ENCODE results near the gene ROR1. TPM values are rescaled to one million over a fixed set of nuclear protein-coding genes. Genes with fewer than 3 reads are reported as not detected.
"Not testable (repeated sequence)": the region's sequence is repeated elsewhere in the genome, so short reads cannot be mapped to it uniquely, and the experiment has no call there.

Gene ROR1
- polyA plus RNA-seq, 6 donors from 2014 or later = 0.36 to 6.2 (median 1.3) TPM

- not testable (repeated sequence) for DNase-seq; H3K36me3 Mint-ChIP-seq; H3K4me1 Mint-ChIP-seq; ATAC-seq (ENCODE audit: low read depth in 2 of 2); H3K27me3 Mint-ChIP-seq; H3K9me3 Mint-ChIP-seq; H3K4me3 Mint-ChIP-seq
- H3K27ac Mint-ChIP-seq = peak overlapping the region in 1 of 6 donors; percentile 54
These were observed 330.8 kb downstream of the ROR1 start for GRCh38 chr1:64104585-64104984.

DNA sequence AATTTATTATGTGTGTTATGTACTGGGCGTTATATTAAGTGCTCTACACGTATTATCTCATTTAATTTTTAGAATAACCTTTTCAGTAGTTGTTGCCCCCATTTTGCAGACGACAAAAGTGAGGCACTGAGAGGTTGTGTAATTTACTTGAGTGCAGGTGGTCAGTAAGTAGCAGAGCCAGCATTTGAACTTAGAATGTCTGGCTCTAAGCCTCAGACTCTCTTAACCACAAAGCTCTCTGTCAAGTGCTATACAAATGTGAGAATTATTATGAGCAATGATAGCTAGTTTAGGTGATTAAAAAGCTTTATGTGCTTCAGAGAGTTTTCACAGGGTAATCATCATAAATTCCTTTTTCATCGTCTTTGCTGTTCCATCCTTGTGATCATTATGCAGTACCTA lies 333.3 kb downstream of the ROR1 start:
- H3K36me3 Mint-ChIP-seq = no peaks in the 10 kb centered on the region
- no peaks in the 10 kb centered on the region for H3K9me3 Mint-ChIP-seq
- H3K27ac Mint-ChIP-seq = no peak overlapping the region
- ATAC-seq (ENCODE audit: low read depth in 2 of 2) (no peak), DNase-seq (no peak)
- no peaks in the 10 kb centered on the region for H3K4me1 Mint-ChIP-seq
- no peak overlapping the region for H3K4me3 Mint-ChIP-seq
- H3K27me3 Mint-ChIP-seq = peaks cover 0 to 7% (median 0%) of the 10 kb centered on the region in 3 donors

DNA sequence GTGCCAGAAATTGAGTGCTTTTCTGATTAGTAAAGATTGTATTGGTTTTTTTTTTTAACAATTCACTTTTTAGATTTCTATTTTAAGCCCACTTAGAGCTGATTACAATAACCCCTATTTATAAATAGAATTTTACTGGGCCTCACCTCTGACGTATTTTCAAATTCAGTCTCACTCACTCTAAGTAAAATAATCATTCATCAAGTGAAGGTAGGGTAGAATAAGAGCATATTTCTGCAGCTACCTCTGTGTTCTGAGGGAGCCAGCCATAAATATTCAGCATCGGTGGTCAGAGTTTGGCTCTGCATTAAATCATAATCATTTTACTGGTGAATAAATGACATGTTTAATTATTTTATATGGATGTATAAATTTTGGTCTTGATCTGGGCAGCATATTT lies 333.8 kb downstream of the ROR1 start:
- Mint-ChIP-seq H3K27ac (peak overlapping the region in 1 of 6 donors; percentile 4), H3K36me3 (no peaks in the 10 kb centered on the region), H3K9me3 (no peaks in the 10 kb centered on the region), H3K27me3 (peaks cover 0 to 7% (median 0%) of the 10 kb centered on the region in 3 donors), H3K4me3 (no peak overlapping the region), H3K4me1 (no peaks in the 10 kb centered on the region)
- DNase-seq (no peak), ATAC-seq (ENCODE audit: low read depth in 2 of 2) (no peak)

DNA sequence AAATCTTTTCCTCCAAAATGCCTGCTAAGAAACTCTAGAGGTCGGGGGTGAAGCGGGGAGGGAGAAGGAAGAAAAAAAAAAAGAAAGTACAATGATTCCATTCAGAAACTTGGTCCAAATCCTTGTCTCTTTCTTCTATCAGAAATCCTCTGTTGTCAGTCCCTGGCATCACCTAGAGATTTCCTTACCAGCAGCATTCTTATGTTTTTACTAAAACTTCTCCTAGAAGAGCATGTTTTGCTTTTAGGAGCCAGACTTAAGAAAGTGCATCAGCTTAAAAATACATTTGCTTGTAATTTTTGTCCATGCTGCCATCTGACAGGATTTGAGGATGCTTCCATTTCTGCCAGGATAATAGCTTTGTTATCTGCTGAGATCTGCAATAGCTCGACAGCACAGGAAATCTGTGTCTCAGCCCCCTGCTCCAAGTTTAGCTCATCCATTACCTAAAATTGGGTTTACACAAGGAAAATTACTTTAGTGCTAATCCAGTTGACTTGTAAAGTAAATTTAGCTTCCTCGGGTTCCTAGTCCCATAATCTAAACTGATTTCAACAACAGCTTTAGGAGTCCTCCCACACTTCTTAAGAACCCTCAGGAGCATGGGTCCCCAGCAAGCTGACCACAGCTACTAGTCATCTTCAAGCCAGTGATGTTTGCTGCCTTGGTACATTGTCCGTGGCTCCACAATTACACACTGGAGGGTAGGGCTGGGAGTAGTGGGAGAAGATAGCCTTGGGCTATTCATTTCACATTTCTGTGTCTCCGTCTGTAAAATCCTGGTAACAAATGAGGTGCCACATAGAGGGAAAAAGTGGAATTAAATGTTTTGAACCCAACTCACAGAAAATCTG lies 337.3 kb downstream of the ROR1 start:
- no peaks in the 10 kb centered on the region for H3K9me3 Mint-ChIP-seq
- no peak overlapping the region for H3K27ac Mint-ChIP-seq
- ATAC-seq (ENCODE audit: low read depth in 2 of 2) (no peak), DNase-seq (no peak)
- no peaks in the 10 kb centered on the region for H3K4me1 Mint-ChIP-seq
- no peak overlapping the region for H3K4me3 Mint-ChIP-seq
- H3K36me3 Mint-ChIP-seq = no peaks in the 10 kb centered on the region
- H3K27me3 Mint-ChIP-seq = peaks cover 0 to 7% (median 6%) of the 10 kb centered on the region in 3 donors

DNA sequence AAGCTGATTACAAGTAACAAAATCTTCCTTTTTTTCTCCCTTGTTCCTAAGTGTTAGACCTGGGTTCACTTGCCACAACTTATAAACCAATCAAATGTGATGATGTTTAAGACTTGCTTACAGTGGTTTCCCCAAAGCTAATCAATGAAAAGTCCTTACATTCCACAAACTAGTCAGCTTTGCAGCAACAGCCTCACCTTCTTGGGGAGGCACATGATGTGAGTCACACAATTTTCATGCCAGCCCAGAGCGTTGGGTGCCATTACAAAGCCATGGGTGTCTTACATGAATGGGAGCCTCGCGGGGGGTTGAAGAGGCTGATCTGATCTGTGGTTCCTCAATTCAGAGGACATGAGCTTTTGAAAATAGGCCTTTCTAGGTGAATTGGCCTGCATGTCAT lies 338.0 kb downstream of the ROR1 start:
- H3K4me3 Mint-ChIP-seq = no peak overlapping the region
- peaks cover 0 to 6% (median under 1%) of the 10 kb centered on the region in 3 donors for H3K27me3 Mint-ChIP-seq
- H3K36me3 Mint-ChIP-seq = no peaks in the 10 kb centered on the region
- no peak overlapping the region for H3K27ac Mint-ChIP-seq
- no peaks in the 10 kb centered on the region for H3K4me1 Mint-ChIP-seq
- no peak for ATAC-seq (ENCODE audit: low read depth in 2 of 2)
- no peak for DNase-seq
- no peaks in the 10 kb centered on the region for H3K9me3 Mint-ChIP-seq

GRCh38 chr1:64112281-64112680 lies 338.5 kb downstream of the ROR1 start:
- Mint-ChIP-seq H3K36me3 (no peaks in the 10 kb centered on the region), H3K4me3 (no peak overlapping the region), H3K9me3 (no peaks in the 10 kb centered on the region), H3K27ac (no peak overlapping the region), H3K4me1 (no peaks in the 10 kb centered on the region), H3K27me3 (peaks cover 0 to 6% (median 0%) of the 10 kb centered on the region in 3 donors)
- DNase-seq (no peak), ATAC-seq (ENCODE audit: low read depth in 2 of 2) (no peak)

DNA sequence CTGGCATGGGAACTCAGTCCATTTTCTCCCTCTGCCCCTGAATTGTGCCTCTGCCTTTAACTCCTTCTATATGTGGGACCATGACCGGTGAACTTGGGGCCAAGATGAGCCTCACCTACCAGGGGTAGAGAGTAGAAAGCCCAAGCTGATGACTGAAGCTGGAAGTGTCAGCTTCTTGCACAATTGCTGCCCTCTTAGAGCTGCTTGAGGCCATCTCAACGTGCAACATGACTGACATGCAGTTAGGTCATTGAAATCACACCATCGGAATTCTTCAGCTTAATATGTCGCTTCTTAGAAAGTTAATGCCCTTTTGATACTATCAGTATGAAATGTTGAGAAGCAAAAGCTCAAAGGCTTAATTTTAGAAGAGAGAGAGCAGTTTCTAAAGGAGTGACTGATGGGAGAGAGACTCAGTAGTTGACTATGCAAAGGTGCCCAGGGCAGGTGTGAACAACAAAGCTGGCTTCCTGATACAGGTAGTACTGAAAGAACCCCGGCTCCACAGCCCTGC lies 340.3 kb downstream of the ROR1 start:
- H3K27ac Mint-ChIP-seq = peak overlapping the region in 1 of 6 donors; percentile 4
- H3K27me3 Mint-ChIP-seq = peaks cover 0 to 6% (median 0%) of the 10 kb centered on the region in 3 donors
- H3K4me3 Mint-ChIP-seq = no peak overlapping the region
- no peaks in the 10 kb centered on the region for H3K36me3 Mint-ChIP-seq
- no peaks in the 10 kb centered on the region for H3K9me3 Mint-ChIP-seq
- ATAC-seq (ENCODE audit: low read depth in 2 of 2) = no peak
- no peak for DNase-seq
- no peaks in the 10 kb centered on the region for H3K4me1 Mint-ChIP-seq

- Mint-ChIP-seq H3K9me3 (no peaks in the 10 kb centered on the region), H3K4me1 (no peaks in the 10 kb centered on the region), H3K36me3 (no peaks in the 10 kb centered on the region), H3K4me3 (no peak overlapping the region), H3K27ac (no peak overlapping the region), H3K27me3 (peaks cover 0 to 6% (median 0%) of the 10 kb centered on the region in 3 donors)
- ATAC-seq (ENCODE audit: low read depth in 2 of 2) = no peak
- no peak for DNase-seq
These were observed 342.7 kb downstream of the ROR1 start for GRCh38 chr1:64116537-64116936.

DNA sequence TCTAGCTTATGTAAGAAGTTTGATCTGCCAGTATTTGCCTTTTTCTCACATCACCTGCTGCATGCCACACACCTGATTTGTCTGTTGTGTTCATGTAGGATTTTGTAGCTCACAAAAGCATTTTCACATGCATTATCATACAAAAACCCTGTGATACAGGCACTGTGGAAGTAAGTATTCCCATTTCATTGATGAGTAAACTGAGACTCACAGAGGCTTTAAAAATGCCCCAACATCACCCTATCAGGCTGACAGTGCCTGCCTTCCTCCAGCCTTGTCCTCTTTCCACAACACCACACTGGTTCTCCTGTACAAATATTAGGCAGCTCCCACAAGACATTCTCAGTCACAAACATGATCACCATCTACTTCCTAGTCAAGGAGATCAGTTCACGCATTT lies 343.7 kb downstream of the ROR1 start:
- H3K9me3 Mint-ChIP-seq = no peaks in the 10 kb centered on the region
- no peaks in the 10 kb centered on the region for H3K4me1 Mint-ChIP-seq
- H3K36me3 Mint-ChIP-seq = no peaks in the 10 kb centered on the region
- H3K4me3 Mint-ChIP-seq = no peak overlapping the region
- ATAC-seq (ENCODE audit: low read depth in 2 of 2) (no peak), DNase-seq (no peak)
- peaks cover 0 to 6% (median 0%) of the 10 kb centered on the region in 3 donors for H3K27me3 Mint-ChIP-seq
- H3K27ac Mint-ChIP-seq = no peak overlapping the region

DNA sequence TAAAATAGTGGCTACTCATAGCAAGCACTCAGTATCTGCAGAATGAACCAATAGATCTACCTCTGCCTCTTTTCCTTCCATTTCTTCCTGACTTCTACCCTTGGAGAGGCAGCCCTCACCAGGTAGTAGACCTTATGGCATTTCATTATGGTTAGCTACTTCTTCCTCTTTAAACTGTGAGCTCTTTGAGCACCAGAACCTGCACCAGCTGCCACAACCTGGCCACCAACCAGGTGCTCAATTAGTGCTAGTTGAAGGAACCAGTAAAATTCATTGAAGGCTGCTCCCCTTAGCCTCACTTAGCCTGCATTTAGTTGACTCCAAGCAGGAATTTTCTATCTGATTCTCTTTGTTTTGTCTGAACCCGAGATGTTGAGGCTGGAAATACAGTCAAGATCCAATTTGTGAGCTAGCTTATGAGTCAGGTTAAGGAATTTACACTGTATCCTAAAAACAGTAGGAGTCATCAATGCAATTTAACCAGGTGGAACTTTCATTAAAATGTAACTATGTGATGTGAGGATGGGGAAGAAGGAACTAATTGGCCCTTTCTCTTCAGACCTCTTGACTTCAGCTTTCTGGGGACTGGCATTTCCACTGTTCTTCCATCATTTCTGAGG lies 348.1 kb downstream of the ROR1 start:
- DNase-seq (no peak), ATAC-seq (ENCODE audit: low read depth in 2 of 2) (no peak)
- no peak overlapping the region for H3K27ac Mint-ChIP-seq
- H3K9me3 Mint-ChIP-seq = no peaks in the 10 kb centered on the region
- no peaks in the 10 kb centered on the region for H3K27me3 Mint-ChIP-seq
- no peaks in the 10 kb centered on the region for H3K4me1 Mint-ChIP-seq
- no peak overlapping the region for H3K4me3 Mint-ChIP-seq
- peaks cover 0 to 4% of the 10 kb centered on the region in 2 donors for H3K36me3 Mint-ChIP-seq

DNA sequence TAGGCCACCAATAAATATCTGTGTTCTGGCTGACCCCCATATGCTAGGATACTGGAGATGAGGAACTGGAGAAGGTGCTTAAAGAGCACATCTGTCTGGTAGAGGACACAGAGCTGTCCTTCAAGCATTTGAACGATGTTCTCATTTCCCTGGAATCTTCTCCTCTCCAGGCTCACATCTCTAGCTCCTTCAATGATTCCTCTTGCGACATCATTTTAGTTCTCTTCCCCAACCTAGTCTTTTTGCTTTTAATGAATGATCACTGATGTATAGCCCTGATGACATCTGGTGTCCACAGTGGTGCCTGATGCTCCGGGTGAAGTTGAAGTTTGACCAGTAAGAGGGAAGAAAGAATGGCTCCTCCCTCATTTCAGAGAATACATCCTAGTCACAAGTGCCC lies 348.8 kb downstream of the ROR1 start:
- Mint-ChIP-seq H3K4me3 (no peak overlapping the region), H3K27ac (no peak overlapping the region), H3K27me3 (no peaks in the 10 kb centered on the region), H3K9me3 (no peaks in the 10 kb centered on the region), H3K4me1 (no peaks in the 10 kb centered on the region), H3K36me3 (peaks cover 0 to 4% of the 10 kb centered on the region in 2 donors)
- DNase-seq (no peak), ATAC-seq (ENCODE audit: low read depth in 2 of 2) (no peak)

- H3K27me3 Mint-ChIP-seq = no peaks in the 10 kb centered on the region
- no peaks in the 10 kb centered on the region for H3K9me3 Mint-ChIP-seq
- H3K4me3 Mint-ChIP-seq = no peak overlapping the region
- H3K27ac Mint-ChIP-seq = no peak overlapping the region
- no peak for ATAC-seq (ENCODE audit: low read depth in 2 of 2)
- peaks cover 0 to 4% of the 10 kb centered on the region in 2 donors for H3K36me3 Mint-ChIP-seq
- H3K4me1 Mint-ChIP-seq = no peaks in the 10 kb centered on the region
- DNase-seq = no peak
These were observed 351.1 kb downstream of the ROR1 start for GRCh38 chr1:64124704-64125440.

GRCh38 chr1:64126581-64126980 lies 352.8 kb downstream of the ROR1 start:
- Mint-ChIP-seq H3K27me3 (no peaks in the 10 kb centered on the region), H3K9me3 (no peaks in the 10 kb centered on the region), H3K27ac (no peak overlapping the region), H3K4me1 (no peaks in the 10 kb centered on the region), H3K4me3 (no peak overlapping the region), H3K36me3 (peaks cover 0 to 4% of the 10 kb centered on the region in 2 donors)
- ATAC-seq (ENCODE audit: low read depth in 2 of 2) = no peak
- DNase-seq = no peak
